ENCODE data around the gene CYP27B1.

DNA sequence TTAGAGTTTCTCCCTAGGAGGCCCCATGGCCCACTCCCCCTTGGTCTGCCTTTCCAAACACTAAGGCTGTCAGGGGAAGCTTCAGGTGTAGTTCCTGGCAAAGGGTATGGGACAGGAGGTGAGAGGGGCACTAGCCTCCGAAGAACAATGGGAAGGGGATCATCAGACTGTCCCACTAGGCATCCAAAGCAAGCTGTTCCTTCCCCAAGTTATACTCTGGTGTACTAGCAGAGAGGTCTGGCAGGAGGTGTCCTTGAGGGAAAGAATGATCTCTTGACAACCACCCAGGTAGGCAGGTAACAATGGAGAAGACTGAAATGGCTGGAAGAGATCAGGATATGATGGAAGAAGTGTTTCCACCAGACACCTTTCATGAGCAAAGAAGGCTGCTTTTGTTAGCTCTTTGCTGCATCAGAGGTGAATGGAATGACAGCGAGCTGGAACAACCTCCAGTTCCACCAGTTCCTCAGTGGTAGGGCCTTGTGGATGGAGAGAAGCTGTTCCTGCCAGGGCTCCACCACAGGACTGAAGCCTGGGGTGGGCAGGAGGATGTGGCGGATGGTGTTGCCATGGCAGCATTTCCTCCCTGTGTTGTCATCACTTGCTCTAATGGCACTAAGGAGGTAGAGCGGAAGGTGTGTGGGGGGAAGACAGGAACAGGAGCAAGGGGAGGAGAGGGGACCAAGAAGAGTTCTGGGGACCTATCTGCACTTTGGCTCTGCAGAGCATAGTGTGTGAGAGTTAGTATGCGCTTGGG is 26.0 kb downstream of the CYP27B1 start:
- no peak for TF ChIP-seq POLR2A (conservative IDR thresholded peaks at IDR 0.05)
- TF ChIP-seq FOXM1 (IDR thresholded peaks at IDR 0.05; ENCODE audit: low read depth) = no peak
- TF ChIP-seq FOXM1 (CRISPR knock-in tag; IDR thresholded peaks at IDR 0.05; ENCODE audit: low read depth) = no peak
- no peak for TF ChIP-seq FOXK2 (conservative IDR thresholded peaks at IDR 0.05 in 1 of 2, IDR thresholded peaks at IDR 0.05 in 1 of 2; ENCODE audit: low read depth in 2 of 2)
- no peak for TF ChIP-seq GABPA (tag; conservative IDR thresholded peaks at IDR 0.05; ENCODE audit: low read depth)
